Brain microvascular endothelial cell (primary cell): ENCODE data around the gene ASF1B.
A peak's percentile ranks its signal among the peaks of the same experiment; 100 is the strongest.

Experiments used
- DNase-seq: peaks from one replicate; pipeline ENCODE4 v3.0.0-alpha.2; 2020
- H3K27ac ChIP-seq: fragments of 250-450 bp; sonication (Bioruptor Pico); 2 replicates; pipeline ENCODE4 v1.5.1; 2020; ENCODE audit warnings: mild to moderate bottlenecking, moderate library complexity
- H3K27me3 ChIP-seq: fragments of 250-450 bp; sonication (Bioruptor Pico); replicated peaks from 2 replicates; pipeline ENCODE4 v1.5.1; 2020; ENCODE audit warnings: mild to moderate bottlenecking
- H3K36me3 ChIP-seq: fragments of 250-450 bp; sonication (Bioruptor Pico); replicated peaks from 2 replicates; pipeline ENCODE4 v1.5.1; 2020; ENCODE audit warnings: mild to moderate bottlenecking
- H3K4me3 ChIP-seq: 2 replicates; pipeline ENCODE4 v1.5.1; 2011; ENCODE audit warnings: low read depth, mild to moderate bottlenecking, control low read depth, low read length, moderate library complexity
- in situ Hi-C: cut with HindIII; loops from 2 replicates; pipeline ENCODE4 v1.10.0; 2017; ENCODE audit warnings: low sequenced_read_pairs, low pct_ligation_motif_present
- TF ChIP-seq, protein P1 (sequence below): IDR thresholded peaks from 2 replicates; pipeline ENCODE4 v1.5.1; 2011; ENCODE audit warnings: low read depth, mild to moderate bottlenecking, moderate library complexity, low read length, control low read depth, inconsistent platforms; ENCODE audit errors: missing control alignments

Gene ASF1B

GRCh38 chr19:14097532-14098151 is 38.7 kb downstream of the ASF1B start:
- H3K27ac ChIP-seq = no peak overlapping the region
- H3K4me3 ChIP-seq = no peak overlapping the region
- no peak for DNase-seq
- H3K27me3 ChIP-seq = no peaks in the 10 kb centered on the region
- in situ Hi-C loops = no loop called here
- TF ChIP-seq, protein P1, sequence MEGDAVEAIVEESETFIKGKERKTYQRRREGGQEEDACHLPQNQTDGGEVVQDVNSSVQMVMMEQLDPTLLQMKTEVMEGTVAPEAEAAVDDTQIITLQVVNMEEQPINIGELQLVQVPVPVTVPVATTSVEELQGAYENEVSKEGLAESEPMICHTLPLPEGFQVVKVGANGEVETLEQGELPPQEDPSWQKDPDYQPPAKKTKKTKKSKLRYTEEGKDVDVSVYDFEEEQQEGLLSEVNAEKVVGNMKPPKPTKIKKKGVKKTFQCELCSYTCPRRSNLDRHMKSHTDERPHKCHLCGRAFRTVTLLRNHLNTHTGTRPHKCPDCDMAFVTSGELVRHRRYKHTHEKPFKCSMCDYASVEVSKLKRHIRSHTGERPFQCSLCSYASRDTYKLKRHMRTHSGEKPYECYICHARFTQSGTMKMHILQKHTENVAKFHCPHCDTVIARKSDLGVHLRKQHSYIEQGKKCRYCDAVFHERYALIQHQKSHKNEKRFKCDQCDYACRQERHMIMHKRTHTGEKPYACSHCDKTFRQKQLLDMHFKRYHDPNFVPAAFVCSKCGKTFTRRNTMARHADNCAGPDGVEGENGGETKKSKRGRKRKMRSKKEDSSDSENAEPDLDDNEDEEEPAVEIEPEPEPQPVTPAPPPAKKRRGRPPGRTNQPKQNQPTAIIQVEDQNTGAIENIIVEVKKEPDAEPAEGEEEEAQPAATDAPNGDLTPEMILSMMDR = peak; percentile 28
- H3K36me3 ChIP-seq = peaks cover 32% of the 10 kb centered on the region

DNA sequence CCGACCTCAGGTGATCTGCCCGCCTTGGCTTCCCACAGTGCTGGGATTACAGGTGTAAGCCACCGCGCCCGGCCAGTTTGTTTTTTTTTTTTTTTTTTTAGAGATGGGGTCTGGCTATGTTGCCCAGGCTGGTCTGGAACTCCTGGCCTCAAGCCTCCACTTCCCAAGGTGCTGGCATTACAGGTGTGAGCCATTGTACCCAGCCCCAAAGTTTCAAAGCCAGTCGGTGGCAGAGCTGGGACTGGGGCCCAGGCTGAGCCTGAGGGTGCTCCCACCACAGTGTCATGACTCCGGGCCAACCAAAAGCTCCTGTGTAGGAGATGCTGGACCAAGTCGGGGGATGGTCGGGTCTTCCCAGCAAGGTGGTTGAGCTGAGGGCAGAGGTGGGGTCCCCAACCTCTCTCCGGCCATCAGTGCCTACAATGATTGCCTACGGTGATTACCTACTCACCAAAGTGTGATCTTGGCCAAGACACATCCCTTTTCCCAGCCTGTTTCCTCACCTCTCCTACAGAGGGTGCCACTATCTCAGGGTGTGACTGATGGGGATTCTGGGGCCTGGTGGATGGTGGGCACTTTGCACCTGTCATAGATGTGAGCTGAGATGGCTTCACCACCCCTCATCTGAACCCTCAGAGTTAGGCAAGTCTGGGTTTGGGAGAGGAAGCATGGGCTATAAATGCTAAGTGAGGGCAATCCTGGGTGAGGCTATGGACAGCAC is 40.0 kb downstream of the ASF1B start:
- no peak overlapping the region for H3K4me3 ChIP-seq
- in situ Hi-C loops = no loop called here
- TF ChIP-seq, protein P1 = peak; percentile 36
- H3K27ac ChIP-seq = no peak overlapping the region
- peaks cover 21% of the 10 kb centered on the region for H3K36me3 ChIP-seq
- H3K27me3 ChIP-seq = no peaks in the 10 kb centered on the region
- DNase-seq = no peak

DNA sequence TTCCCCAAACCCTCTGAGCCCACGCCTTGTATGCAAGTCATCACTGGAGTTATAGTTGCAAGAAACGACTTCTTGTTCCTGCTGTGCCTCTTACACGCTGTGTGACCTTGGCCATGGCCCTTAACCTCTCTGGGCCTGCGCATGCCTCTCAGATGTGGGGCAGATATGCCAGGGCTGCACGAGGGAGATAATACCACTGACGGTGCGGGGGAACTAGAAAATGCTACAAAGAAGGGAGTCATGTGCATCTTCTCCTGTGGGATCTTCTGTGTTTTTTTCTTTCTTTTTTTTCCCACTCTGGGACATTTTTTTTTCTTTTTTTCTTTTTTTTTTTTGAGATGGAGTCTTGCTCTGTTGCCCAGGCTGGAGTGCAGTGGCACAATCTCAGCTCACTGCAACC is 41.5 kb downstream of the ASF1B start:
- in situ Hi-C loops = no loop called here
- DNase-seq = no peak
- peaks cover 11% of the 10 kb centered on the region for H3K36me3 ChIP-seq
- no peak overlapping the region for H3K4me3 ChIP-seq
- no peak overlapping the region for H3K27ac ChIP-seq
- H3K27me3 ChIP-seq = no peaks in the 10 kb centered on the region
- TF ChIP-seq, protein P1 = no peak

DNA sequence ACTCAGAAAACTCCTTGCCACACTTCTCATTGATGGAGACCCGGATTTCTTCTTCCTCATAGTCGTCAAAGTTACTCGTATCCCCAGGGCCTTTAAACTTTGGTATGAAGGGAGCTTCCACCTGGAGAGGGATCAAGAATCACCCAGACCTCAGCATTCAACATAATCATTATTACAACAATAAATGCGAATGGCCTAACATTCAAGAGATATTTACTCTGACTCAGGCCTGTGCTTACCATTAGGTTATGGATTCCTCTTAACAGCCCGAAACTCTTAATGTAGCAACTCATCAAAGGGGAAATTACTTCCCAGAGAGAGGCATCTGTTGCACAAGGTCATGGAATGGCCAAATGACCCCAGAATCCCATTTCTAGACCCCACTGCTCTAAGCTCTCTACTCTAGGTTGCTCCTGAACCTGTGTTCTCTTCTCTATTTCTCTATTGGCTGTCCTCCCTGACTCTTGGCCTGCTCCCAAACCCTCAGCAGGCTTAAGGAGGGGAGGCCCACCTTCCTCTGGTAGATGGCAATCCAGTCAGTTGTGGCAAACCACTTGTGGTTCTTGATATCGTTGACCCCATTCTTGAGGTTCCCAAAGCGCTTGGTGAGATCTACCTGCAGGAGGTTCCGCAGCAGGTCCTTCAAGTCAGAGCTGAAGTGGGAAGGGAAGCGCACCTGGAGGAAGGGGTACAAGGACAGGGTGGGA is 43.1 kb downstream of the ASF1B start:
- Histone ChIP-seq H3K4me3 (no peak overlapping the region), H3K27ac (no peak overlapping the region), H3K27me3 (no peaks in the 10 kb centered on the region), H3K36me3 (peaks cover 18% of the 10 kb centered on the region)
- TF ChIP-seq, protein P1 = no peak
- no peak for DNase-seq
- in situ Hi-C loops = no loop called here

GRCh38 chr19:14091813-14092462 is 44.5 kb downstream of the ASF1B start:
- TF ChIP-seq, protein P1 = no peak
- Histone ChIP-seq H3K27me3 (no peaks in the 10 kb centered on the region), H3K4me3 (peak overlapping the region; percentile 69), H3K36me3 (peaks cover 15% of the 10 kb centered on the region), H3K27ac (no peak overlapping the region)
- DNase-seq = no peak
- in situ Hi-C loops = no loop called here
